Neural cell (in vitro differentiated cells): ENCODE measurements around the gene ELP4. TPM values are rescaled to one million over a fixed set of nuclear protein-coding genes. Genes with fewer than 3 reads are reported as not detected.
A peak's percentile ranks its signal among the peaks of the same experiment; 100 is the strongest.

Experiments used
- H2AFZ ChIP-seq: fragments of 200-600, 300-800 bp; sonication (generic), shearing (Covaris generic); 2 replicates; pipeline ENCODE4 v1.6.0; 2014; ENCODE audit warnings: low read depth, mild to moderate bottlenecking, antibody characterized with exemption, low read length, moderate library complexity
- H3F3A ChIP-seq: fragments of 200-600 bp; shearing (Covaris generic); 2 replicates; pipeline ENCODE4 v1.6.1; 2016; ENCODE audit warnings: mild to moderate bottlenecking, moderate library complexity, mixed read lengths, antibody characterized with exemption, low read length; ENCODE audit not compliant: insufficient read depth, poor library complexity, severe bottlenecking
- H3K27ac ChIP-seq: fragments of 200-600, 300-800 bp; sonication (generic), shearing (Covaris generic); 2 replicates; pipeline ENCODE4 v1.5.1; 2014; ENCODE audit warnings: mild to moderate bottlenecking, low read length, moderate library complexity
- H3K27me3 ChIP-seq: fragments of 300-800, 200-600 bp; sonication (generic), shearing (Covaris generic); 2 replicates; pipeline ENCODE4 v1.6.0; 2014; ENCODE audit warnings: mild to moderate bottlenecking, low read depth, low read length, moderate library complexity; ENCODE audit not compliant: insufficient read depth
- H3K36me3 ChIP-seq: fragments of 300-800, 200-600 bp; sonication (generic), shearing (Covaris generic); 2 replicates; pipeline ENCODE4 v1.5.1; 2014; ENCODE audit warnings: mild to moderate bottlenecking, antibody characterized with exemption, low read length, moderate library complexity; ENCODE audit not compliant: insufficient read depth
- H3K4me2 ChIP-seq: fragments of 300-800, 200-600 bp; sonication (generic), shearing (Covaris generic); 2 replicates; pipeline ENCODE4 v1.6.0; 2014; ENCODE audit warnings: mild to moderate bottlenecking, low read length
- H3K4me3 ChIP-seq: fragments of 300-800, 200-600 bp; sonication (generic), shearing (Covaris generic); 2 replicates; pipeline ENCODE4 v1.5.1; 2014; ENCODE audit warnings: mild to moderate bottlenecking, low read length, moderate library complexity
- H3K79me2 ChIP-seq: fragments of 200-600 bp; shearing (Covaris generic); replicated peaks from 2 replicates; pipeline ENCODE4 v1.6.0; 2014; ENCODE audit warnings: mild to moderate bottlenecking, low read length, moderate library complexity; ENCODE audit not compliant: insufficient read depth
- H3K9ac ChIP-seq: fragments of 300-800, 200-600 bp; sonication (generic), shearing (Covaris generic); 2 replicates; pipeline ENCODE4 v1.6.1; 2016; ENCODE audit warnings: mild to moderate bottlenecking, low read length, mixed read lengths
- H3K9me2 ChIP-seq: fragments of 200-600 bp; shearing (Covaris generic); 2 replicates; pipeline ENCODE4 v1.6.1; 2016; ENCODE audit warnings: mild to moderate bottlenecking, low read length, mixed read lengths; ENCODE audit not compliant: insufficient read depth
- H3K9me3 ChIP-seq: fragments of 200-600, 300-800 bp; sonication (generic), shearing (Covaris generic); 2 replicates; pipeline ENCODE4 v1.6.1; 2016; ENCODE audit warnings: mild to moderate bottlenecking, mixed run types, low read length, moderate library complexity, mixed read lengths
- H4K20me1 ChIP-seq: fragments of 200-600 bp; shearing (Covaris generic); 2 replicates; pipeline ENCODE4 v1.6.1; 2016; ENCODE audit warnings: mild to moderate bottlenecking, mixed run types; ENCODE audit not compliant: insufficient read depth
- CTCF ChIP-seq: fragments of 450-650 bp; IDR thresholded peaks from 2 replicates; pipeline ENCODE4 v1.5.1; 2014; ENCODE audit warnings: antibody characterized with exemption, mild to moderate bottlenecking, moderate library complexity; ENCODE audit not compliant: poor library complexity, severe bottlenecking
- EP300 ChIP-seq: fragments of 450-650 bp; conservative IDR thresholded peaks from 2 replicates; pipeline ENCODE4 v1.6.1; 2014; ENCODE audit warnings: antibody characterized with exemption, mild to moderate bottlenecking, moderate library complexity; ENCODE audit not compliant: poor library complexity, severe bottlenecking
- EZH2 ChIP-seq: fragments of 200-600, 300-800 bp; shearing (Covaris generic), sonication (generic); IDR thresholded peaks from 2 replicates; pipeline ENCODE4 v1.6.1; 2014; ENCODE audit warnings: antibody characterized with exemption, low read length, borderline replicate concordance, mild to moderate bottlenecking; ENCODE audit not compliant: insufficient read depth, poor library complexity, severe bottlenecking
- MXI1 ChIP-seq: fragments of 450-650 bp; conservative IDR thresholded peaks from 2 replicates; pipeline ENCODE4 v1.6.1; 2014; ENCODE audit warnings: antibody characterized with exemption, mild to moderate bottlenecking; ENCODE audit not compliant: poor library complexity, severe bottlenecking
- POLR2AphosphoS5 ChIP-seq: IDR thresholded peaks from 2 replicates; pipeline ENCODE4 v1.6.1; 2012
- RAD21 ChIP-seq: fragments of 450-650 bp; conservative IDR thresholded peaks from 2 replicates; pipeline ENCODE4 v1.6.1; 2014; ENCODE audit warnings: antibody characterized with exemption, mild to moderate bottlenecking, moderate library complexity
- REST ChIP-seq: IDR thresholded peaks from 2 replicates; pipeline ENCODE4 v1.6.1; 2012; ENCODE audit warnings: borderline replicate concordance
- SMC3 ChIP-seq: fragments of 450-650 bp; conservative IDR thresholded peaks from 2 replicates; pipeline ENCODE4 v1.6.1; 2014; ENCODE audit warnings: antibody characterized with exemption, mild to moderate bottlenecking, moderate library complexity; ENCODE audit not compliant: poor library complexity
- TAF1 ChIP-seq: IDR thresholded peaks from 2 replicates; pipeline ENCODE4 v1.6.1; 2012; ENCODE audit warnings: low read depth
- polyA plus RNA-seq: library from polyadenylated mRNA; depleted of rRNA; stranded (reverse); fragments of >200 nt; gene quantifications from 2 replicates; pipeline ENCODE4 v1.2.3, GENCODE V29; 2014

Gene ELP4
- polyA plus RNA-seq, 1 donor from 2014 or later: 30.4 TPM

GRCh38 chr11:31509051-31509428 lies 527 bp upstream of the ELP4 start:
- Histone ChIP-seq H2AFZ (peak overlapping the region; percentile 43), H3K36me3 (no peaks in the 10 kb centered on the region), H3K4me3 (peak overlapping the region; percentile 84), H3K4me2 (peak overlapping the region; percentile 93), H3K9ac (peak overlapping the region; percentile 79), H3K27me3 (no peaks in the 10 kb centered on the region), H4K20me1 (no peaks in the 10 kb centered on the region), H3K79me2 (peaks cover 57% of the 10 kb centered on the region), H3F3A (no peaks in the 10 kb centered on the region), H3K27ac (peak overlapping the region; percentile 42), H3K9me2 (no peaks in the 10 kb centered on the region), H3K9me3 (no peaks in the 10 kb centered on the region)
- TF ChIP-seq SMC3: peak; percentile 37
- no peak for TF ChIP-seq EZH2

GRCh38 chr11:31512117-31512516 lies 2.5 kb downstream of the ELP4 start:
- Histone ChIP-seq H3K4me2 (peak overlapping the region; percentile 9), H3K9me2 (no peaks in the 10 kb centered on the region), H3K9ac (no peak overlapping the region), H2AFZ (no peak overlapping the region), H3F3A (no peaks in the 10 kb centered on the region), H3K36me3 (peaks cover 3% of the 10 kb centered on the region), H3K79me2 (peaks cover 53% of the 10 kb centered on the region), H3K27ac (no peak overlapping the region), H3K27me3 (no peaks in the 10 kb centered on the region), H3K9me3 (no peaks in the 10 kb centered on the region), H4K20me1 (no peaks in the 10 kb centered on the region), H3K4me3 (peak overlapping the region; percentile 84)
- TF ChIP-seq REST (no peak), CTCF (no peak), EP300 (no peak), TAF1 (no peak), POLR2AphosphoS5 (no peak), SMC3 (no peak), RAD21 (no peak), MXI1 (no peak), EZH2 (no peak)
